Stromal cell of bone marrow (primary cell): Measurements from ENCODE around the gene TBXAS1.

ENCODE experiments used
- DNase-seq: peaks from one replicate; pipeline ENCODE4 v3.0.0-alpha.2; 2012; ENCODE audit warnings: low read depth

The TBXAS1 gene

GRCh38 chr7:140004672-140005071 is 175.6 kb downstream of the TBXAS1 start:
- no peak for DNase-seq

- no peak for DNase-seq
These were observed 176.3 kb downstream of the TBXAS1 start for GRCh38 chr7:140005341-140005740.

GRCh38 chr7:140005754-140006503 is 176.9 kb downstream of the TBXAS1 start:
- DNase-seq = no peak

GRCh38 chr7:140006600-140006999 is 177.5 kb downstream of the TBXAS1 start:
- DNase-seq = no peak

- DNase-seq = no peak
These were observed 178.1 kb downstream of the TBXAS1 start for GRCh38 chr7:140007051-140007690.

- DNase-seq = no peak
These were observed 179.9 kb downstream of the TBXAS1 start for GRCh38 chr7:140008755-140009610.

GRCh38 chr7:140009735-140010134 is 180.7 kb downstream of the TBXAS1 start:
- no peak for DNase-seq

- DNase-seq = no peak
These were observed 181.3 kb downstream of the TBXAS1 start for GRCh38 chr7:140010194-140010895.

GRCh38 chr7:140013676-140014075 is 184.6 kb downstream of the TBXAS1 start:
- DNase-seq = no peak

- no peak for DNase-seq
These were observed 185.1 kb downstream of the TBXAS1 start for GRCh38 chr7:140014123-140014522.

- DNase-seq = no peak
These were observed 186.5 kb downstream of the TBXAS1 start for GRCh38 chr7:140015471-140015970.

- no peak for DNase-seq
These were observed 187.5 kb downstream of the TBXAS1 start for GRCh38 chr7:140016540-140016939.

GRCh38 chr7:140017034-140017433 is 188.0 kb downstream of the TBXAS1 start:
- DNase-seq = no peak

GRCh38 chr7:140017543-140017942 is 188.5 kb downstream of the TBXAS1 start:
- DNase-seq = no peak

GRCh38 chr7:140018125-140019043 is 189.3 kb downstream of the TBXAS1 start:
- no peak for DNase-seq

- DNase-seq = no peak
These were observed 190.1 kb downstream of the TBXAS1 start for GRCh38 chr7:140019172-140019571.

GRCh38 chr7:140019606-140020005 is 190.5 kb downstream of the TBXAS1 start:
- DNase-seq = no peak

- DNase-seq = no peak
These were observed 192.5 kb downstream of the TBXAS1 start for GRCh38 chr7:140021603-140022002.

- no peak for DNase-seq
These were observed 193.6 kb downstream of the TBXAS1 start for GRCh38 chr7:140022582-140023211.

- no peak for DNase-seq
These were observed 194.7 kb downstream of the TBXAS1 start for GRCh38 chr7:140023728-140024127.
